Retinal pigment epithelial cell (primary cell): ENCODE measurements around the gene UGCG.

Source experiments
- DNase-seq: peaks from one replicate; pipeline ENCODE4 v3.0.0-alpha.2; 2010; ENCODE audit warnings: low read depth
- H3K4me3 ChIP-seq: 2 replicates; pipeline ENCODE4 v1.5.1; 2011; ENCODE audit warnings: mild to moderate bottlenecking, low read length, control low read depth, moderate library complexity
- CTCF ChIP-seq: conservative IDR thresholded peaks from 2 replicates; pipeline ENCODE4 v1.5.1; 2011; ENCODE audit warnings: low read depth, low read length, control low read depth, inconsistent platforms

UGCG gene

GRCh38 chr9:111919875-111920274, 23.3 kb downstream of the UGCG start:
- H3K4me3 ChIP-seq, result no peak overlapping the region
- TF ChIP-seq CTCF, result no peak
- DNase-seq, result no peak

DNA sequence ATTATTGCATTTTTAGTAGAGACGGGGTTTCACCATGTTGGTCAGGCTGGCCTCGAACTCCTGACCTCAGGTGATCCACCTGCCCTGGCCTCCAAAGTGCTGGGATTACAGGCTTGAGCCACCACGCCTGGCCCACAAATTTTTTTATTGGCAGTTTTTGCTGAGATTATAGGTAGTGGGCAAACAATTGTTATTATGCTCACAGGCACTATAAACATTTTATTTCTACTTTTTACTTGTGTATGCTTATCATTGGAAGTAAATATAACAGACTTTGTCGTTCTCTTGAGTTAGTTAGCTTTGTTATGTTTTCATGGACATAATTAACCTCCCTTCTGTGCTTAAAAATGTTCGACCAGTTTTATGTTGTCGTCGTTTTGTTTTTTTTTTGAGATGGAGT, 23.9 kb downstream of the UGCG start:
- no peak for DNase-seq
- no peak for TF ChIP-seq CTCF
- H3K4me3 ChIP-seq, result no peak overlapping the region

DNA sequence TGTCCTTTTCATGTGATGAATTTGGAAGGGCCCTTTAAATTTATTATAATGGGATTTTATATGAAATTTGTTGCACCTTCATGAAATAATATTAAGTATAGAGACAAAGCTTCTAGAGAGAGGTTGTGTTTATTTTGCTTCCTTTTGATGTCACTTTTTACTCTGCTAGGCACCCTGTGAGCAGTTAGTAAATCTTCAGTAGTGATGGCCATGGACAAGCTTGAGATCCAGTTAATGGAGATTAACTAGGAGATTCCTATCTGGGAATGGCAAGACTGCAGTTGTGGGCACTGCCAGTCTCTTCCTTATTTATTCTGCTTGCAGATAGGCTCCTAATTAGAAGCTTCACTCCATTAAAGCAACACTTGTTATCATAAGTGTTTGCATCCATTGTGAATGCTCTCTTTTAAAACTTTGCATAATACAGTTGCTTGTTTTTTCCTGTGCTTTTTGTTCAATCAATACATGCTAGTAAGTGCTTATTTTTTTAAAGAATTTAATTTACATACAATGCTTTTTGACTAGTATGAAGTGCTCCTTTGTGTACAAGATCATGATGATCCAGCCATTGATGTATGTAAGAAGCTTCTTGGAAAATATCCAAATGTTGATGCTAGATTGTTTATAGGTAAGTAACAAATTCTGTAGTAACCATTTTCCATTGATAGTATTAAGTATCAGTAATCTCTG, 25.9 kb downstream of the UGCG start:
- H3K4me3 ChIP-seq, result no peak overlapping the region
- TF ChIP-seq CTCF, result no peak
- DNase-seq, result no peak

DNA sequence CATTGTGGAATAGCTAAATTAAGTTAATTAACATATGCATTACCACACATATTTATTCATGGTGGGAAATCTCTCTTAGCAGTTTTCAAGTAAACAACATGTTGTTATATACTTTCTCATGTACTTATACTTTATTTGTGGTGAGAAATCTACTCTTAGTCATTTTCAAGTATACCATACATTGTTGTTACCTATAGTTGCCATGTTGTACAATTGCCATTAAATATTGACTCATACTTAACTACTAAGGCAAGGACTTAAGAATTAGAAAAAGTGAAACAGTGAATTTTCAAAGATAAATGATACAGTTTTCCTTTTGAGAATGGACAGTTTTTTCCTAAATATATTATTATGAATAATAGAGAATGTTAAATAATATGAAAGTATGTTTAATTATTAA, 27.7 kb downstream of the UGCG start:
- H3K4me3 ChIP-seq, result no peak overlapping the region
- DNase-seq, result no peak
- no peak for TF ChIP-seq CTCF

- no peak overlapping the region for H3K4me3 ChIP-seq
- no peak for DNase-seq
Observed at GRCh38 chr9:111925017-111925770, 28.6 kb downstream of the UGCG start.

DNA sequence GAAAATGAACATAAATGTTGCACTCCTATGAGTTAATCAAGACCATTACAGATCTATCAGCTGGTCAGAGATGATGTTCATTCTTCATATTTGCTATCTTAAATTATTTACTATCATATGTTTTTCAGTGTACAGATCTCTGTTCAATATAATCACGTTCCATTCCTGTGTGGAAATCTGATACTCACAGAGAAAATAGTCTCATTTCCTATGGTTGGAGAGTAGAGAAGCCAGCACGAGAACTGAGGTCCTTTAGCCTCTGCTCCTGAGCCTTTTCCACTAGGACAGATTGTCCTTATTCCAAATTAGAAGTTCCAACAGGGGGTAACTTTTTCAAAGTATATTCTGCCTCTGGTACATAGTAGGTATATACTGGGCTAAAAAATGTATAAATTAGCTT, 29.2 kb downstream of the UGCG start:
- no peak for DNase-seq
- TF ChIP-seq CTCF, result no peak
- H3K4me3 ChIP-seq, result no peak overlapping the region

More at GRCh38 chr9:111925017-111925770, 28.6 kb downstream of the UGCG start:
- no peak for TF ChIP-seq CTCF

GRCh38 chr9:111926421-111926875, 29.8 kb downstream of the UGCG start:
- DNase-seq, result no peak
- TF ChIP-seq CTCF, result no peak
- no peak overlapping the region for H3K4me3 ChIP-seq
